ENCODE measurements around the gene KHDC4. TPM values are rescaled to one million over a fixed set of nuclear protein-coding genes. Genes with fewer than 3 reads are reported as not detected.

KHDC4 gene
- total and polyA plus RNA-seq, 2 experiments from 2014 or later: 15.7 to 40.3 TPM

DNA sequence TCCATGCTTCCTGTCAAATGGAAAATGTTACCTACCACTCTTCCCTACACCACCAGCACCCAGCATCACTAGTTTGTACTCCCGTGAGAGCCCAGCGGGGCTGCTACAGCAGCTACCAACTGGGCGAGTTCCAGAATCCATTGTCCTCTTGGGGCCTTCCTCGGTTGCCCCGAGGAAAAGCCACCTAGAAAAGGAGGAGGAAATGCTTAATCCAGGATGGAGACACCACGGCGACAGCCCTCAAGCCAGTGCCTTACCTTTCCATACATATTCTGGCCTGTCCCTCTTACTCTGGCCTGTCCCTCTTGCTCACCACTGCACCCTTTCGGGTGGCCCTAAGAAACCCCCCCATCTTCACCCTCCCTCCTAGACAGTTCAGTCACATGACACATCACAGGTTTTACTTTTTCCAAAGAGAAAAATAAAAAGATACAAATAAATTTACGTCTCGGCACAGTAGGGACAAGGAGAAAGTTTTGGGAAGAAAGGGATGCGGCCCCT, 23.5 kb downstream of the KHDC4 start:
- TF ChIP-seq, protein P1, sequence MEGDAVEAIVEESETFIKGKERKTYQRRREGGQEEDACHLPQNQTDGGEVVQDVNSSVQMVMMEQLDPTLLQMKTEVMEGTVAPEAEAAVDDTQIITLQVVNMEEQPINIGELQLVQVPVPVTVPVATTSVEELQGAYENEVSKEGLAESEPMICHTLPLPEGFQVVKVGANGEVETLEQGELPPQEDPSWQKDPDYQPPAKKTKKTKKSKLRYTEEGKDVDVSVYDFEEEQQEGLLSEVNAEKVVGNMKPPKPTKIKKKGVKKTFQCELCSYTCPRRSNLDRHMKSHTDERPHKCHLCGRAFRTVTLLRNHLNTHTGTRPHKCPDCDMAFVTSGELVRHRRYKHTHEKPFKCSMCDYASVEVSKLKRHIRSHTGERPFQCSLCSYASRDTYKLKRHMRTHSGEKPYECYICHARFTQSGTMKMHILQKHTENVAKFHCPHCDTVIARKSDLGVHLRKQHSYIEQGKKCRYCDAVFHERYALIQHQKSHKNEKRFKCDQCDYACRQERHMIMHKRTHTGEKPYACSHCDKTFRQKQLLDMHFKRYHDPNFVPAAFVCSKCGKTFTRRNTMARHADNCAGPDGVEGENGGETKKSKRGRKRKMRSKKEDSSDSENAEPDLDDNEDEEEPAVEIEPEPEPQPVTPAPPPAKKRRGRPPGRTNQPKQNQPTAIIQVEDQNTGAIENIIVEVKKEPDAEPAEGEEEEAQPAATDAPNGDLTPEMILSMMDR (IDR thresholded peaks at IDR 0.05; ENCODE audit: poor library complexity): peak; percentile 8
- TF ChIP-seq EZH2phosphoT487 (IDR thresholded peaks at IDR 0.05; ENCODE audit: low read depth, severe bottlenecking, unreplicated experiment) (no peak), EZH2 (IDR thresholded peaks at IDR 0.05; ENCODE audit: borderline replicate concordance) (no peak)
- WGBS (ENCODE audit: low lambda C conversion rate, missing lambda C conversion rate): 2% methylated on average over 11 of the region's 11 CpGs
- Histone ChIP-seq H3K4me3 (peak overlapping the region; percentile 80), H2AFZ (peak overlapping the region; percentile 84), H3K4me2 (peak overlapping the region; percentile 82), H3K27me3 (no peaks in the 10 kb centered on the region), H4K20me1 (ENCODE audit: insufficient read depth, poor library complexity, severe bottlenecking) (no peaks in the 10 kb centered on the region), H3K79me2 (peaks cover 38% of the 10 kb centered on the region), H3K9me3 (ENCODE audit: low read depth) (no peaks in the 10 kb centered on the region), H3K4me1 (ENCODE audit: insufficient read depth) (peaks cover 7% of the 10 kb centered on the region), H3K36me3 (replicated peaks; ENCODE audit: insufficient read depth, low read depth) (no peaks in the 10 kb centered on the region), H3K27ac (peak overlapping the region; percentile 95), H3K9me2 (replicated peaks; ENCODE audit: insufficient read depth) (no peaks in the 10 kb centered on the region)
- DNase-seq (ENCODE audit: low spot score): peak; percentile 56

DNA sequence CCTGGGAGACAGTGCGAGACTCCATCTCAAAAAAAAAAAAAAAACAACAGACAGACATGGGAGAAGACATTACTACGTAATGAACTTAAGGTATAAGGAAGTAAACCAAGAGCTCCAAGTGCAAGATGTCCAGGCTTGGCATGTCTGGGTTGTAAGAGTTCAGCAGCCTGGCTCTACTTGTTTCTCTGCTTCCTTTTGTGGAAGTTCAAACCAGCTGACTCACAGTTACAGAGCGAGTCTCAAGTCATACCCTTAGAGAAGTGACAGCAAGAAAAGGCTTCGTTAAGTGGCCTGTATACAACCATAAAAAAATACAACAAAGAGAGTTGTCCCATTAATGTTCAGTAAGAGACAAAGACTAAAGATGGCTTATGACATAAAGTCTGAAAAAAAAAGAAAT, 24.3 kb downstream of the KHDC4 start:
- H3K4me1 ChIP-seq (ENCODE audit: insufficient read depth): peaks cover 7% of the 10 kb centered on the region
- peak overlapping the region; percentile 82 for H3K4me2 ChIP-seq
- no peaks in the 10 kb centered on the region for H3K9me3 ChIP-seq (ENCODE audit: low read depth)
- no peak overlapping the region for H2AFZ ChIP-seq
- no peaks in the 10 kb centered on the region for H3K9me2 ChIP-seq (replicated peaks; ENCODE audit: insufficient read depth)
- no peak for TF ChIP-seq EZH2 (IDR thresholded peaks at IDR 0.05; ENCODE audit: borderline replicate concordance)
- TF ChIP-seq EZH2phosphoT487 (IDR thresholded peaks at IDR 0.05; ENCODE audit: low read depth, severe bottlenecking, unreplicated experiment): no peak
- TF ChIP-seq, protein P1 (IDR thresholded peaks at IDR 0.05; ENCODE audit: poor library complexity): no peak
- H3K27me3 ChIP-seq: no peaks in the 10 kb centered on the region
- WGBS (ENCODE audit: low lambda C conversion rate, missing lambda C conversion rate): 81% methylated on average over 4 of the region's 4 CpGs
- no peaks in the 10 kb centered on the region for H3K36me3 ChIP-seq (replicated peaks; ENCODE audit: insufficient read depth, low read depth)
- H4K20me1 ChIP-seq (ENCODE audit: insufficient read depth, poor library complexity, severe bottlenecking): no peaks in the 10 kb centered on the region
- peak overlapping the region; percentile 80 for H3K4me3 ChIP-seq
- peaks cover 40% of the 10 kb centered on the region for H3K79me2 ChIP-seq
- H3K27ac ChIP-seq: peak overlapping the region; percentile 95
- peak; percentile 50 for DNase-seq (ENCODE audit: low spot score)

DNA sequence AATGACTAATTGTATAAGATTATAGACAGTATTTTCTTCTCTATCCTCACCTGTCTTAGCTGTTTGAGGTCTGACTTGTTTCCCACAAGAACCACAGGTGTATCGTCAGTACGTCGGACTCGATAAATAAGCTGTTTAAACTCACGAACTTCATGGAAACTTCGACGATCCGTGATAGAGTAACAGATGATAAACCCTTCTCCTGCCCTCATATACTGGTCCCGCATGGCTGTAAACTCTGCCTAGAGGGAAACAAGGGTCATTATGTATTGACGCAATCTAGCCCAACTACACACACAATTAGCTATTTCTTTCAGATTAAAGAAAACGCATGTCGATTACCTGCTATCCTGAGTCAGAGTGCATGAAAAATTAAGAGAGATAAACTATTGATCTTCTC, 30.0 kb downstream of the KHDC4 start:
- 96% methylated on average over 12 of the region's 12 CpGs for WGBS (ENCODE audit: low lambda C conversion rate, missing lambda C conversion rate)
- Histone ChIP-seq H3K4me1 (ENCODE audit: insufficient read depth) (no peaks in the 10 kb centered on the region), H3K36me3 (replicated peaks; ENCODE audit: insufficient read depth, low read depth) (peaks cover 6% of the 10 kb centered on the region), H4K20me1 (ENCODE audit: insufficient read depth, poor library complexity, severe bottlenecking) (no peaks in the 10 kb centered on the region), H3K4me2 (no peak overlapping the region), H3K4me3 (no peak overlapping the region), H3K27ac (no peak overlapping the region), H2AFZ (no peak overlapping the region), H3K9me2 (replicated peaks; ENCODE audit: insufficient read depth) (no peaks in the 10 kb centered on the region), H3K9me3 (ENCODE audit: low read depth) (no peaks in the 10 kb centered on the region), H3K79me2 (peaks cover 23% of the 10 kb centered on the region), H3K27me3 (no peaks in the 10 kb centered on the region)
- DNase-seq (ENCODE audit: low spot score): no peak
- TF ChIP-seq EZH2 (IDR thresholded peaks at IDR 0.05; ENCODE audit: borderline replicate concordance) (no peak), EZH2phosphoT487 (IDR thresholded peaks at IDR 0.05; ENCODE audit: low read depth, severe bottlenecking, unreplicated experiment) (no peak)
- TF ChIP-seq, protein P1 (IDR thresholded peaks at IDR 0.05; ENCODE audit: poor library complexity): no peak

Data from hepatocyte (in vitro differentiated cells).